ELF-1 (cell line): ENCODE measurements around the gene KL.

ENCODE experiments used
- DNase-seq: peaks from one replicate; pipeline ENCODE4 v3.0.0-alpha.2; 2016; ENCODE audit warnings: low read depth, low spot score

KL gene

GRCh38 chr13:33004511-33004910 lies 11.7 kb upstream of the KL start:
- DNase-seq = no peak

- no peak for DNase-seq
Observed at GRCh38 chr13:33006134-33006533, 10.1 kb upstream of the KL start.

GRCh38 chr13:33006638-33007037 lies 9.6 kb upstream of the KL start:
- no peak for DNase-seq

- no peak for DNase-seq
Observed at GRCh38 chr13:33007237-33007636, 9.0 kb upstream of the KL start.

GRCh38 chr13:33007950-33008349 lies 8.3 kb upstream of the KL start:
- DNase-seq = no peak

- DNase-seq = no peak
Observed at GRCh38 chr13:33008946-33009722, 7.1 kb upstream of the KL start.

GRCh38 chr13:33011828-33012470 lies 4.3 kb upstream of the KL start:
- DNase-seq = no peak

GRCh38 chr13:33014291-33014690 lies 1.9 kb upstream of the KL start:
- DNase-seq = no peak

- DNase-seq = peak; percentile 13
Observed at GRCh38 chr13:33015241-33015668, 968 bp upstream of the KL start.

GRCh38 chr13:33015791-33016323 lies 366 bp upstream of the KL start:
- DNase-seq = peak; percentile 25

GRCh38 chr13:33017323-33017929 lies 1.2 kb downstream of the KL start:
- peak; percentile 59 for DNase-seq

- DNase-seq = no peak
Observed at GRCh38 chr13:33018886-33019285, 2.7 kb downstream of the KL start.

- no peak for DNase-seq
Observed at GRCh38 chr13:33022986-33023385, 6.8 kb downstream of the KL start.

GRCh38 chr13:33025220-33025744 lies 9.1 kb downstream of the KL start:
- DNase-seq = no peak

GRCh38 chr13:33026489-33027152 lies 10.4 kb downstream of the KL start:
- DNase-seq = no peak

GRCh38 chr13:33028620-33029019 lies 12.4 kb downstream of the KL start:
- DNase-seq = no peak

- DNase-seq = no peak
Observed at GRCh38 chr13:33031277-33031676, 15.1 kb downstream of the KL start.

GRCh38 chr13:33032037-33032625 lies 15.9 kb downstream of the KL start:
- no peak for DNase-seq

- DNase-seq = peak; percentile 11
Observed at GRCh38 chr13:33033051-33033812, 17.0 kb downstream of the KL start.

- no peak for DNase-seq
Observed at GRCh38 chr13:33033986-33034385, 17.8 kb downstream of the KL start.
